Upper lobe of left lung (tissue), 4 donors: ENCODE results near the gene TMEM229B.

Experiments
- CTCF ChIP-seq, 6 experiments: fragments of 450-650 bp in 4 of 6; fragments of 200-600 bp in 2 of 6; sonication (generic) in 2 of 6; IDR thresholded peaks; one replicate each; pipeline ENCODE4 v1.5.1; 2016 to 2019; ENCODE audit warnings: antibody characterized with exemption in 6 of 6
- POLR2A ChIP-seq, 4 donors: fragments of 450-650 bp; IDR thresholded peaks; one replicate each; pipeline ENCODE4 v1.5.1; 2016 to 2017; ENCODE audit warnings: antibody characterized with exemption in 4 of 4, mild to moderate bottlenecking in 2 of 4

GRCh38 chr14:67480011-67480410, 8.5 kb downstream of the TMEM229B start:
- TF ChIP-seq POLR2A (IDR thresholded peaks at IDR 0.05), result no peak
- TF ChIP-seq CTCF (IDR thresholded peaks at IDR 0.05), result no peak
